ENCODE measurements around the gene IGSF6. TPM values are rescaled to one million over a fixed set of nuclear protein-coding genes. Genes with fewer than 3 reads are reported as not detected.
"Not testable (repeated sequence)": the region's sequence is repeated elsewhere in the genome, so short reads cannot be mapped to it uniquely, and the experiment has no call there.

IGSF6 gene
- total RNA-seq, 1 donor from 2014 or later, result not detected

DNA sequence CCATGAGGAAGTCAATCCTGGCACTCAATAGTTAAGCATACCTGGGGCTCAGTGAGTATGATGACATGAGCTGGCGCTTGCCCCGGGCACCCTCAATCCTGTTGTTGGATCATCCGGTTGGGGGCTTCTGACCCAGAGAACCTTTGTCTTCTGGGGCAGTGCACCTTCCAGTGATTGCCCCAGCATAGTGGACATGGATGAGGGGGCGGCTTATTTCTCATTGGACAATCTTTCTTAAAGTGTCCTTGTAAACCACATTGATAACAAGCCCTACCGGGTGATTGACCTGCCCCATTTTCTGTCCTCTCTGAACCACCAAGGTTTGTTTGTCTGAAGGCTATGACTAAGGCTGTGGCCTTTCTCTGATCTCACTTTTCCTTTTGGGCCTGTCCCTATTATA is 18.2 kb downstream of the IGSF6 start:
- peaks cover 7% of the 10 kb centered on the region for H3K4me1 Mint-ChIP-seq (ENCODE audit: unreplicated experiment)
- H3K27ac Mint-ChIP-seq (ENCODE audit: unreplicated experiment), result no peak overlapping the region
- TF ChIP-seq CTCF (IDR thresholded peaks at IDR 0.05), result no peak
- DNase-seq (ENCODE audit: extremely low spot score, unreplicated experiment), result no peak
- peaks cover 11% of the 10 kb centered on the region for H3K36me3 Mint-ChIP-seq (ENCODE audit: unreplicated experiment)
- no peaks in the 10 kb centered on the region for H3K9me3 Mint-ChIP-seq (ENCODE audit: unreplicated experiment)
- H3K4me3 Mint-ChIP-seq (ENCODE audit: unreplicated experiment), result no peak overlapping the region
- no peaks in the 10 kb centered on the region for H3K27me3 Mint-ChIP-seq (ENCODE audit: unreplicated experiment)

- not testable (repeated sequence) for H3K9me3 Mint-ChIP-seq (ENCODE audit: unreplicated experiment); H3K4me3 Mint-ChIP-seq (ENCODE audit: unreplicated experiment); H3K27ac Mint-ChIP-seq (ENCODE audit: unreplicated experiment); DNase-seq (ENCODE audit: extremely low spot score, unreplicated experiment); H3K27me3 Mint-ChIP-seq (ENCODE audit: unreplicated experiment)
- H3K36me3 Mint-ChIP-seq (ENCODE audit: unreplicated experiment), result peaks cover 16% of the 10 kb centered on the region
- H3K4me1 Mint-ChIP-seq (ENCODE audit: unreplicated experiment), result peaks cover 22% of the 10 kb centered on the region
These were observed 20.3 kb downstream of the IGSF6 start for GRCh38 chr16:21631951-21632575.

DNA sequence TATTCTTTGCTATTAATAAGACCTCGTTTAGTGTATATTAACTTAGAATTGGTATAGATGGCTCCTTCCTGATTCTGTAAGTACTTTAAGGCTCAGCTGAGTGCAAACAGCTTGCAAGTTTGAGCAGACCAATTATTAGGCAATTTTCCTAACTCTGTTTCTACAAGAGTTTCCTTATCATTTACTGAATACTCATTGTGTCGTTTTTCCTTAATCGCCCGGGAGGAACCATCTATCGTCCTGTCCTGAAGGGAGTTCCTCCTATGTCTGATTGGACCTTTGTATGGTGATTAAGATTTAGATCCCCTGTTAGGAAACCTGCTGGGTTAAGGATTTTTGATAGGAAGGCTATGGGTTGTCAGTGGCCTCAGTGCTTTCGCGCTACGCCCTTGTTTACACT is 21.0 kb downstream of the IGSF6 start:
- not testable (repeated sequence) for H3K4me3 Mint-ChIP-seq (ENCODE audit: unreplicated experiment)
- peaks cover 29% of the 10 kb centered on the region for H3K4me1 Mint-ChIP-seq (ENCODE audit: unreplicated experiment)
- peaks cover 17% of the 10 kb centered on the region for H3K36me3 Mint-ChIP-seq (ENCODE audit: unreplicated experiment)

GRCh38 chr16:21630866-21631265 is 21.5 kb downstream of the IGSF6 start:
- peaks cover 34% of the 10 kb centered on the region for H3K4me1 Mint-ChIP-seq (ENCODE audit: unreplicated experiment)
- not testable (repeated sequence) for H3K9me3 Mint-ChIP-seq (ENCODE audit: unreplicated experiment); H3K27me3 Mint-ChIP-seq (ENCODE audit: unreplicated experiment); H3K4me3 Mint-ChIP-seq (ENCODE audit: unreplicated experiment); H3K27ac Mint-ChIP-seq (ENCODE audit: unreplicated experiment); DNase-seq (ENCODE audit: extremely low spot score, unreplicated experiment)
- peaks cover 18% of the 10 kb centered on the region for H3K36me3 Mint-ChIP-seq (ENCODE audit: unreplicated experiment)

More for the DNA sequence above, 21.0 kb downstream of the IGSF6 start:
- not testable (repeated sequence) for H3K9me3 Mint-ChIP-seq (ENCODE audit: unreplicated experiment); DNase-seq (ENCODE audit: extremely low spot score, unreplicated experiment); H3K27me3 Mint-ChIP-seq (ENCODE audit: unreplicated experiment); H3K27ac Mint-ChIP-seq (ENCODE audit: unreplicated experiment)

GRCh38 chr16:21629616-21630539 is 22.5 kb downstream of the IGSF6 start:
- not testable (repeated sequence) for H3K27me3 Mint-ChIP-seq (ENCODE audit: unreplicated experiment); DNase-seq (ENCODE audit: extremely low spot score, unreplicated experiment); H3K4me3 Mint-ChIP-seq (ENCODE audit: unreplicated experiment); H3K9me3 Mint-ChIP-seq (ENCODE audit: unreplicated experiment); H3K27ac Mint-ChIP-seq (ENCODE audit: unreplicated experiment)
- H3K4me1 Mint-ChIP-seq (ENCODE audit: unreplicated experiment), result peaks cover 34% of the 10 kb centered on the region
- H3K36me3 Mint-ChIP-seq (ENCODE audit: unreplicated experiment), result peaks cover 19% of the 10 kb centered on the region

GRCh38 chr16:21628772-21629171 is 23.6 kb downstream of the IGSF6 start:
- Mint-ChIP-seq H3K4me1 (ENCODE audit: unreplicated experiment) (peaks cover 34% of the 10 kb centered on the region), H3K36me3 (ENCODE audit: unreplicated experiment) (peaks cover 26% of the 10 kb centered on the region), H3K27ac (ENCODE audit: unreplicated experiment) (peak overlapping the region; percentile 57), H3K27me3 (ENCODE audit: unreplicated experiment) (no peaks in the 10 kb centered on the region), H3K9me3 (ENCODE audit: unreplicated experiment) (no peaks in the 10 kb centered on the region), H3K4me3 (ENCODE audit: unreplicated experiment) (no peak overlapping the region)
- TF ChIP-seq CTCF (IDR thresholded peaks at IDR 0.05), result no peak
- DNase-seq (ENCODE audit: extremely low spot score, unreplicated experiment), result no peak
